Natural killer cell (primary cell): Measurements from ENCODE around the gene PERM1. TPM values are rescaled to one million over a fixed set of nuclear protein-coding genes. Genes with fewer than 3 reads are reported as not detected.

Experiments used
- ATAC-seq, 3 donors: fragments of 150-1000 bp in 2 of 3; fragments of 200-7000 bp in 1 of 3; cut with Tn5 transposase; 1 replicate in 1 of 3; 2 replicates in 2 of 3; pipeline ENCODE4 v1.10.0; 2021; ENCODE audit warnings: mild to moderate bottlenecking in 2 of 3, moderate library complexity in 2 of 3
- DNase-seq, 2 donors: peaks; one replicate each; pipeline versions ENCODE4 v3.0.0 to v3.0.0-alpha.2; 2013 to 2021; ENCODE audit warnings: mixed read lengths in 1 of 2
- H3K27ac ChIP-seq: one replicate; pipeline ENCODE4 v1.5.1; 2013; ENCODE audit warnings: mild to moderate bottlenecking, low read length
- H3K27me3 ChIP-seq: one replicate; pipeline ENCODE4 v1.6.1; 2013; ENCODE audit warnings: low read length; ENCODE audit not compliant: control insufficient read depth, insufficient read depth
- H3K36me3 ChIP-seq: one replicate; pipeline ENCODE4 v1.6.1; 2013; ENCODE audit warnings: low read length; ENCODE audit not compliant: control insufficient read depth, insufficient read depth
- H3K4me1 ChIP-seq: one replicate; pipeline ENCODE4 v1.6.1; 2013; ENCODE audit warnings: low read length; ENCODE audit not compliant: control insufficient read depth, insufficient read depth
- H3K4me3 ChIP-seq: one replicate; pipeline ENCODE4 v1.5.1; 2013; ENCODE audit warnings: low read length
- H3K9me3 ChIP-seq: one replicate; pipeline ENCODE4 v1.6.1; 2013; ENCODE audit warnings: low read length; ENCODE audit not compliant: control insufficient read depth, insufficient read depth
- H3K27ac Mint-ChIP-seq, 2 donors: one replicate each; pipeline ENCODE4 v1.8.0; 2022; ENCODE audit warnings: mild to moderate bottlenecking in 2 of 2, mixed read lengths in 2 of 2, moderate library complexity in 1 of 2
- H3K27me3 Mint-ChIP-seq, 2 donors: one replicate each; pipeline ENCODE4 v1.8.0; 2022; ENCODE audit warnings: low read depth in 2 of 2, mixed read lengths in 2 of 2
- H3K36me3 Mint-ChIP-seq: one replicate; pipeline ENCODE4 v1.8.0; 2022; ENCODE audit warnings: mixed read lengths
- H3K4me1 Mint-ChIP-seq, 2 donors: one replicate each; pipeline ENCODE4 v1.8.0; 2022; ENCODE audit warnings: mixed read lengths in 2 of 2
- H3K4me3 Mint-ChIP-seq: one replicate; pipeline ENCODE4 v1.8.0; 2022; ENCODE audit warnings: mild to moderate bottlenecking, moderate library complexity, mixed read lengths
- H3K9me3 Mint-ChIP-seq, 2 donors: one replicate each; pipeline ENCODE4 v1.8.0; 2022; ENCODE audit warnings: mixed read lengths in 2 of 2
- CTCF ChIP-seq: fragments of 200-600 bp; IDR thresholded peaks from one replicate; pipeline ENCODE4 v1.8.0; 2022; ENCODE audit warnings: antibody characterized with exemption
- WGBS: methylation state at CpG from one replicate; pipeline ENCODE4 v1.1.7; 2013; ENCODE audit warnings: missing lambda C conversion rate; ENCODE audit not compliant: insufficient coverage; 5-methylcytosine and 5-hydroxymethylcytosine counted together
- intact Hi-C: fragments of 100-400 bp; cut with micrococcal nuclease; formaldehyde crosslinking; loops from one replicate; pipeline ENCODE4 v1.14.2; 2022
- total RNA-seq, 4 donors: library from RNA; stranded (reverse); fragments of 120-200 nt in 1 of 4; gene quantifications; one replicate each; pipeline versions ENCODE4 v1.2.3 to v1.2.4, GENCODE V29; 2013 to 2022

Gene PERM1
- total RNA-seq, 3 donors from 2014 or later (not counting 1 experiment from before 2014, with no cell fraction given) = not detected

GRCh38 chr1:964691-965525 is 17.0 kb downstream of the PERM1 start:
- H3K27ac Mint-ChIP-seq = no peak overlapping the region
- 95% methylated on average over 39 of the region's 51 CpGs for WGBS
- H3K36me3 ChIP-seq = no peaks in the 10 kb centered on the region
- ATAC-seq = no peak
- intact Hi-C loops = no loop called here
- H3K27me3 ChIP-seq = no peaks in the 10 kb centered on the region
- peaks cover 34% of the 10 kb centered on the region for H3K4me1 ChIP-seq
- peak overlapping the region; percentile 9 for H3K4me3 Mint-ChIP-seq
- H3K4me3 ChIP-seq = no peak overlapping the region
- no peaks in the 10 kb centered on the region for H3K9me3 Mint-ChIP-seq
- H3K36me3 Mint-ChIP-seq = no peaks in the 10 kb centered on the region
- no peak overlapping the region for H3K27ac ChIP-seq
- no peak for DNase-seq
- H3K9me3 ChIP-seq = no peaks in the 10 kb centered on the region
- TF ChIP-seq CTCF = no peak
- H3K27me3 Mint-ChIP-seq = peaks cover 0 to 10% of the 10 kb centered on the region in 2 donors
- H3K4me1 Mint-ChIP-seq = no peaks in the 10 kb centered on the region

- TF ChIP-seq CTCF = no peak
- Mint-ChIP-seq H3K36me3 (no peaks in the 10 kb centered on the region), H3K27ac (no peak overlapping the region), H3K4me3 (no peak overlapping the region), H3K4me1 (no peaks in the 10 kb centered on the region), H3K27me3 (peaks cover 0 to 4% of the 10 kb centered on the region in 2 donors), H3K9me3 (no peaks in the 10 kb centered on the region)
- WGBS = 95% methylated on average over 47 of the region's 47 CpGs
- no peaks in the 10 kb centered on the region for H3K9me3 ChIP-seq
- ATAC-seq = no peak
- H3K36me3 ChIP-seq = no peaks in the 10 kb centered on the region
- peaks cover 41% of the 10 kb centered on the region for H3K4me1 ChIP-seq
- H3K4me3 ChIP-seq = no peak overlapping the region
- no peak overlapping the region for H3K27ac ChIP-seq
- no peaks in the 10 kb centered on the region for H3K27me3 ChIP-seq
- DNase-seq = no peak
- intact Hi-C loops = no loop called here
Observed at GRCh38 chr1:963746-964525, 18.0 kb downstream of the PERM1 start.

DNA sequence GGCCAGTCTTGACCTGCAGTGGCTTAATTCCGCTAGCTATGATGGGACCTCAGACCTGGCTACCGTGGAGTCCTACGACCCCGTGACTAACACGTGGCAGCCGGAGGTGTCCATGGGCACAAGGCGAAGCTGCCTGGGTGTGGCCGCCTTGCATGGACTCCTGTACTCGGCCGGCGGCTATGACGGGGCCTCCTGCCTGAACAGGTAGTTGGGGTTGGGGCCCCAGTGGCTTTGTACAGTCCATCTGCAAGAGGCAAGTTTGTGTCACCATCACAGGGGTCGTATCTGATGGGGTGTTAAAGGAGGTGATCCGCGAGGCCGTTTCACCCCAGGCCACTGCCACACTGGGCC is 18.6 kb downstream of the PERM1 start:
- Histone ChIP-seq H3K9me3 (no peaks in the 10 kb centered on the region), H3K4me1 (peaks cover 48% of the 10 kb centered on the region), H3K36me3 (no peaks in the 10 kb centered on the region), H3K27ac (no peak overlapping the region), H3K4me3 (no peak overlapping the region), H3K27me3 (no peaks in the 10 kb centered on the region)
- Mint-ChIP-seq H3K4me1 (peaks cover 6% of the 10 kb centered on the region in 2 donors), H3K9me3 (no peaks in the 10 kb centered on the region), H3K27me3 (peaks cover 0 to under 1% of the 10 kb centered on the region in 2 donors), H3K36me3 (no peaks in the 10 kb centered on the region), H3K27ac (no peak overlapping the region), H3K4me3 (peak overlapping the region; percentile 9)
- DNase-seq (no peak), ATAC-seq (no peak)
- TF ChIP-seq CTCF = no peak
- 93% methylated on average over 16 of the region's 16 CpGs for WGBS
- intact Hi-C loops = no loop called here
